GM19023 (cell line): ENCODE measurements around the gene TBCD.
A peak's percentile ranks its signal among the peaks of the same experiment; 100 is the strongest.

Experiments used
- ATAC-seq: cut with Tn5 transposase; IDR thresholded peaks from one replicate; pipeline ENCODE4 v1.9.1; 2021; ENCODE audit warnings: mild to moderate bottlenecking, moderate library complexity; ENCODE audit not compliant: unreplicated experiment

Gene TBCD

GRCh38 chr17:82751571-82752370 is at the start of gene TBCD:
TSS of gene TBCD (plus strand) at chr17:82752065. CDS start at chr17:82752194, 129 bp downstream.
- peak; percentile 71 for ATAC-seq

GRCh38 chr17:82702231-82702927 is 49.5 kb upstream of the TBCD start:
- no peak for ATAC-seq

- ATAC-seq = no peak
These were observed 48.7 kb upstream of the TBCD start for GRCh38 chr17:82703036-82703745.

- ATAC-seq = no peak
These were observed 47.7 kb upstream of the TBCD start for GRCh38 chr17:82703935-82704865.

- no peak for ATAC-seq
These were observed 47.0 kb upstream of the TBCD start for GRCh38 chr17:82704886-82705285.

- ATAC-seq = no peak
These were observed 46.1 kb upstream of the TBCD start for GRCh38 chr17:82705756-82706155.

GRCh38 chr17:82709024-82709675 is 42.7 kb upstream of the TBCD start:
- ATAC-seq = no peak

- ATAC-seq = no peak
These were observed 42.0 kb upstream of the TBCD start for GRCh38 chr17:82709676-82710498.

- ATAC-seq = no peak
These were observed 41.2 kb upstream of the TBCD start for GRCh38 chr17:82710499-82711232.

- no peak for ATAC-seq
These were observed 38.7 kb upstream of the TBCD start for GRCh38 chr17:82713071-82713723.

- no peak for ATAC-seq
These were observed 35.5 kb upstream of the TBCD start, which contains the start of gene FN3KRP for GRCh38 chr17:82716203-82717010. TSS of gene FN3KRP (plus strand) at chr17:82716706. CDS start at chr17:82716756, 50 bp downstream.

GRCh38 chr17:82718986-82719685 is 32.7 kb upstream of the TBCD start:
- no peak for ATAC-seq

- no peak for ATAC-seq
These were observed 31.7 kb upstream of the TBCD start for GRCh38 chr17:82720204-82720603.

GRCh38 chr17:82722341-82723013 is 29.4 kb upstream of the TBCD start:
- no peak for ATAC-seq

GRCh38 chr17:82723169-82723807 is 28.6 kb upstream of the TBCD start:
- no peak for ATAC-seq
